Aorta (tissue), 5 donors: ENCODE measurements around the gene KRTAP10-5. TPM values are rescaled to one million over a fixed set of nuclear protein-coding genes. Genes with fewer than 3 reads are reported as not detected.

Source experiments
- ATAC-seq: fragments of 200-7000 bp; cut with Tn5 transposase; one replicate; pipeline ENCODE4 v1.9.1; 2022; ENCODE audit warnings: moderate library complexity; ENCODE audit not compliant: low FRiP score
- DNase-seq, 2 donors: peaks; one replicate each; pipeline ENCODE4 v3.0.0-alpha.2; 2020
- H3K27ac ChIP-seq, 2 donors: one replicate each; pipeline ENCODE4 v1.5.1; 2013; ENCODE audit warnings: low read length in 2 of 2, mild to moderate bottlenecking in 2 of 2, moderate library complexity in 2 of 2, control low read depth in 1 of 2, inconsistent platforms in 1 of 2, low read depth in 1 of 2
- H3K27me3 ChIP-seq, 2 donors: one replicate each; pipeline ENCODE4 v1.6.1; 2013; ENCODE audit warnings: control low read depth in 1 of 2, low read length in 1 of 2, mild to moderate bottlenecking in 1 of 2, moderate library complexity in 1 of 2; ENCODE audit not compliant: insufficient read depth in 2 of 2, control insufficient read depth in 1 of 2
- H3K36me3 ChIP-seq, 2 donors: one replicate each; pipeline ENCODE4 v1.6.1; 2013; ENCODE audit warnings: control low read depth in 1 of 2, low read length in 1 of 2, mild to moderate bottlenecking in 1 of 2; ENCODE audit not compliant: insufficient read depth in 2 of 2, control insufficient read depth in 1 of 2
- H3K4me1 ChIP-seq, 2 donors: one replicate each; pipeline ENCODE4 v1.6.1; 2013; ENCODE audit warnings: low read length in 2 of 2, control low read depth in 1 of 2, mild to moderate bottlenecking in 1 of 2, moderate library complexity in 1 of 2; ENCODE audit not compliant: insufficient read depth in 2 of 2, control insufficient read depth in 1 of 2
- H3K4me3 ChIP-seq, 2 donors: one replicate each; pipeline ENCODE4 v1.5.1; 2013; ENCODE audit warnings: low read length in 2 of 2, control low read depth in 1 of 2, mild to moderate bottlenecking in 1 of 2
- H3K9me3 ChIP-seq: one replicate; pipeline ENCODE4 v1.6.1; 2013; ENCODE audit warnings: mild to moderate bottlenecking, low read length; ENCODE audit not compliant: control insufficient read depth
- WGBS, 2 donors: extraction: QIAGEN DNeasy Blood & Tissue Kit; methylation state at CpG; one replicate each; pipeline ENCODE4 v1.1.7; 2013; 5-methylcytosine and 5-hydroxymethylcytosine counted together
- intact Hi-C, 2 donors: fragments of 100-400 bp; cut with DNase I; formaldehyde crosslinking; loops; one replicate each; pipeline versions ENCODE4 v1.14.2 to v1.15.0; 2022
- polyA plus RNA-seq, 2 donors: library from polyadenylated mRNA; stranded (reverse); fragments of 200-250 nt; gene quantifications; one replicate each; pipeline ENCODE4 v1.2.3, GENCODE V29; 2013
- total RNA-seq, 2 donors: library from RNA; stranded (reverse); fragmentation: NEBNext Ultra II Directional; extraction: Animal tissue kit (Norgen Biotek cat#: 25700); gene quantifications; one replicate each; pipeline ENCODE4 v1.2.1, GENCODE V29; 2021
- donor health status: healthy with polysubstance abuse.
- donor health status: Bipolar disorder and iron deficiency.
- donor health status: DM: no; HTN: no; CAD: no.
- donor health status: DM: no; HTN: no; CAD: no.
- donor health status: DM: yes; HTN: yes; CAD: no.

The KRTAP10-5 gene
- total and polyA plus RNA-seq, 4 donors = not detected

GRCh38 chr21:44571844-44572782, 8.3 kb downstream of the KRTAP10-5 start:
- H3K4me3 ChIP-seq = no peak overlapping the region
- WGBS, 2 donors = 94 to 95% methylated on average over 39 to 40 of the region's 40 CpGs
- no peaks in the 10 kb centered on the region for H3K36me3 ChIP-seq
- ATAC-seq = no peak
- DNase-seq = peak in 1 of 2 donors; percentile 65
- no peaks in the 10 kb centered on the region for H3K4me1 ChIP-seq
- peaks cover 2% of the 10 kb centered on the region for H3K9me3 ChIP-seq
- intact Hi-C loops = no loop called here
- no peak overlapping the region for H3K27ac ChIP-seq
- H3K27me3 ChIP-seq = no peaks in the 10 kb centered on the region

- Histone ChIP-seq H3K27me3 (no peaks in the 10 kb centered on the region), H3K36me3 (no peaks in the 10 kb centered on the region), H3K27ac (no peak overlapping the region), H3K4me1 (no peaks in the 10 kb centered on the region), H3K4me3 (no peak overlapping the region), H3K9me3 (peaks cover 2% of the 10 kb centered on the region)
- DNase-seq = no peak
- 72 to 87% methylated on average over 4 of the region's 4 CpGs for WGBS, 2 donors
- intact Hi-C loops = no loop called here
- ATAC-seq = no peak
These were observed 9.1 kb downstream of the KRTAP10-5 start for GRCh38 chr21:44571296-44571695.

GRCh38 chr21:44569861-44570517, 10.4 kb downstream of the KRTAP10-5 start:
- H3K36me3 ChIP-seq = no peaks in the 10 kb centered on the region
- no peaks in the 10 kb centered on the region for H3K4me1 ChIP-seq
- intact Hi-C loops = no loop called here
- no peaks in the 10 kb centered on the region for H3K27me3 ChIP-seq
- peaks cover 2% of the 10 kb centered on the region for H3K9me3 ChIP-seq
- no peak overlapping the region for H3K27ac ChIP-seq
- 88 to 90% methylated on average over 12 of the region's 12 CpGs for WGBS, 2 donors
- H3K4me3 ChIP-seq = no peak overlapping the region
- ATAC-seq = no peak
- DNase-seq = peak in 1 of 2 donors; percentile 59

- WGBS, 2 donors = 80 to 84% methylated on average over 27 of the region's 27 CpGs
- Histone ChIP-seq H3K27me3 (no peaks in the 10 kb centered on the region), H3K4me1 (no peaks in the 10 kb centered on the region), H3K27ac (no peak overlapping the region), H3K36me3 (no peaks in the 10 kb centered on the region), H3K4me3 (no peak overlapping the region), H3K9me3 (peaks cover 2% of the 10 kb centered on the region)
- ATAC-seq = no peak
- DNase-seq = no peak
- intact Hi-C loops = no loop called here
These were observed 11.5 kb downstream of the KRTAP10-5 start for GRCh38 chr21:44568667-44569556.

GRCh38 chr21:44568261-44568660, 12.1 kb downstream of the KRTAP10-5 start:
- Histone ChIP-seq H3K4me3 (no peak overlapping the region), H3K27ac (no peak overlapping the region), H3K27me3 (no peaks in the 10 kb centered on the region), H3K9me3 (peaks cover 2% of the 10 kb centered on the region), H3K36me3 (no peaks in the 10 kb centered on the region), H3K4me1 (no peaks in the 10 kb centered on the region)
- intact Hi-C loops = no loop called here
- ATAC-seq (no peak), DNase-seq (no peak)
- WGBS, 2 donors = 84 to 88% methylated on average over 12 of the region's 12 CpGs

- no peaks in the 10 kb centered on the region for H3K4me1 ChIP-seq
- intact Hi-C loops = no loop called here
- H3K9me3 ChIP-seq = peaks cover 2% of the 10 kb centered on the region
- 94 to 95% methylated on average over 18 of the region's 18 CpGs for WGBS, 2 donors
- no peak overlapping the region for H3K4me3 ChIP-seq
- H3K27ac ChIP-seq = no peak overlapping the region
- ATAC-seq = no peak
- DNase-seq = no peak
- H3K36me3 ChIP-seq = no peaks in the 10 kb centered on the region
- H3K27me3 ChIP-seq = no peaks in the 10 kb centered on the region
These were observed 12.8 kb downstream of the KRTAP10-5 start for GRCh38 chr21:44567481-44568171.

- intact Hi-C loops = no loop called here
- H3K4me1 ChIP-seq = no peaks in the 10 kb centered on the region
- no peaks in the 10 kb centered on the region for H3K36me3 ChIP-seq
- peaks cover 2% of the 10 kb centered on the region for H3K9me3 ChIP-seq
- H3K4me3 ChIP-seq = no peak overlapping the region
- WGBS, 2 donors = 49 to 56% methylated on average over 1 of the region's 1 CpG
- DNase-seq = no peak
- ATAC-seq = no peak
- H3K27ac ChIP-seq = no peak overlapping the region
- no peaks in the 10 kb centered on the region for H3K27me3 ChIP-seq
These were observed 14.0 kb downstream of the KRTAP10-5 start for GRCh38 chr21:44566403-44566802.
